Astrocyte (in vitro differentiated cells and primary cell): ENCODE data around the gene SUSD2.

ENCODE experiments used
- EZH2 ChIP-seq: IDR thresholded peaks from 2 replicates; pipeline ENCODE4 v1.6.1; 2012; ENCODE audit warnings: mild to moderate bottlenecking, low read length, inconsistent platforms; ENCODE audit not compliant: insufficient read depth
- TF ChIP-seq, protein P1 (sequence below): IDR thresholded peaks from 2 replicates; pipeline ENCODE4 v1.5.1; 2011; ENCODE audit warnings: low read depth, mild to moderate bottlenecking, inconsistent platforms, low read length, moderate library complexity; ENCODE audit not compliant: insufficient read depth

GRCh38 chr22:24188705-24189248 is 7.5 kb downstream of the SUSD2 start:
- TF ChIP-seq, protein P1, sequence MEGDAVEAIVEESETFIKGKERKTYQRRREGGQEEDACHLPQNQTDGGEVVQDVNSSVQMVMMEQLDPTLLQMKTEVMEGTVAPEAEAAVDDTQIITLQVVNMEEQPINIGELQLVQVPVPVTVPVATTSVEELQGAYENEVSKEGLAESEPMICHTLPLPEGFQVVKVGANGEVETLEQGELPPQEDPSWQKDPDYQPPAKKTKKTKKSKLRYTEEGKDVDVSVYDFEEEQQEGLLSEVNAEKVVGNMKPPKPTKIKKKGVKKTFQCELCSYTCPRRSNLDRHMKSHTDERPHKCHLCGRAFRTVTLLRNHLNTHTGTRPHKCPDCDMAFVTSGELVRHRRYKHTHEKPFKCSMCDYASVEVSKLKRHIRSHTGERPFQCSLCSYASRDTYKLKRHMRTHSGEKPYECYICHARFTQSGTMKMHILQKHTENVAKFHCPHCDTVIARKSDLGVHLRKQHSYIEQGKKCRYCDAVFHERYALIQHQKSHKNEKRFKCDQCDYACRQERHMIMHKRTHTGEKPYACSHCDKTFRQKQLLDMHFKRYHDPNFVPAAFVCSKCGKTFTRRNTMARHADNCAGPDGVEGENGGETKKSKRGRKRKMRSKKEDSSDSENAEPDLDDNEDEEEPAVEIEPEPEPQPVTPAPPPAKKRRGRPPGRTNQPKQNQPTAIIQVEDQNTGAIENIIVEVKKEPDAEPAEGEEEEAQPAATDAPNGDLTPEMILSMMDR, result no peak
- TF ChIP-seq EZH2, result no peak
